ENCODE data around the gene CIITA. TPM values are rescaled to one million over a fixed set of nuclear protein-coding genes. Genes with fewer than 3 reads are reported as not detected.

The CIITA gene
- total RNA-seq, 1 donor from 2014 or later = 0.93 TPM

DNA sequence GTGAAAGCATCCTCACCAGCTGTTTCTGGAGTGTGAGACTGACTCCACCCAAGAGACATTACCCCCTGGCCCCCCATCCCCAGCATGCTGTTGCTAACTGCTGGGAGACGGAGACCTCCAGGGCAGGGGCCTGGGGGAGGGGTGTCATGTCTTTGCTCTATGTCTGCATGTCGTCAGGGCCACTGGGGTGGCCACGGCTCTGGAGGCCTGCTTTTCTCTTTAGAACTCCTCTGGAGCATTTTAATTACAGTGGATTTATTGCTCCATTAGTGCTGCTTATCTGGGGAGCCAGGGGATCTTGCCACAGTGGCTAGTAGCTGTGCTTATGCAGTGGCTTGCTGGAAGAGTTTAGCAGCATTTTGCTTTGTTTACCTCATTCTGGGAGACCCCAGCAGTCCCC is 99.6 kb downstream of the CIITA start:
- DNase-seq (ENCODE audit: extremely low read depth, low read depth, low spot score) = no peak

DNA sequence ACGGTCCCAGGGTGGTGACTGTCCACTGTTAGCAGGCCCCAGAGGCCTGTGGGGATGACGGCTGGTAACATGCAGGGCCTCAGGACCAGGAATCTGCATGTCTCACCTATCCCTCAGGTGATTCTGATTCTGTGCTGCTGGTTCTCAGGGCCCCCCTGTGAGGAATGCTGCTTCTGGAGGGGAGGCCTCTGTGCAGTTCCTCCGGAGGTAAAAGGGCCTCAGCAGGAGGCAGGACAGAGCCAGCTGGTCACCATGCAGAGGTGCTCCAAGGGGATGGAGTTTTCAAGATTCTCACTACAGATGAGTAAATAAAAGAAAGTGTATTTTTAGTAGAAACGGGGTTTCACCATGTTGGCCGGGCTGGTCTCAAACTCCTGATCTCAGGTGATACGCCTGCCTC is 101.1 kb downstream of the CIITA start:
- DNase-seq (ENCODE audit: extremely low read depth, low read depth, low spot score) = no peak

- DNase-seq (ENCODE audit: extremely low read depth, low read depth, low spot score) = no peak
Observed at GRCh38 chr16:10978871-10979446, 102.0 kb downstream of the CIITA start.

DNA sequence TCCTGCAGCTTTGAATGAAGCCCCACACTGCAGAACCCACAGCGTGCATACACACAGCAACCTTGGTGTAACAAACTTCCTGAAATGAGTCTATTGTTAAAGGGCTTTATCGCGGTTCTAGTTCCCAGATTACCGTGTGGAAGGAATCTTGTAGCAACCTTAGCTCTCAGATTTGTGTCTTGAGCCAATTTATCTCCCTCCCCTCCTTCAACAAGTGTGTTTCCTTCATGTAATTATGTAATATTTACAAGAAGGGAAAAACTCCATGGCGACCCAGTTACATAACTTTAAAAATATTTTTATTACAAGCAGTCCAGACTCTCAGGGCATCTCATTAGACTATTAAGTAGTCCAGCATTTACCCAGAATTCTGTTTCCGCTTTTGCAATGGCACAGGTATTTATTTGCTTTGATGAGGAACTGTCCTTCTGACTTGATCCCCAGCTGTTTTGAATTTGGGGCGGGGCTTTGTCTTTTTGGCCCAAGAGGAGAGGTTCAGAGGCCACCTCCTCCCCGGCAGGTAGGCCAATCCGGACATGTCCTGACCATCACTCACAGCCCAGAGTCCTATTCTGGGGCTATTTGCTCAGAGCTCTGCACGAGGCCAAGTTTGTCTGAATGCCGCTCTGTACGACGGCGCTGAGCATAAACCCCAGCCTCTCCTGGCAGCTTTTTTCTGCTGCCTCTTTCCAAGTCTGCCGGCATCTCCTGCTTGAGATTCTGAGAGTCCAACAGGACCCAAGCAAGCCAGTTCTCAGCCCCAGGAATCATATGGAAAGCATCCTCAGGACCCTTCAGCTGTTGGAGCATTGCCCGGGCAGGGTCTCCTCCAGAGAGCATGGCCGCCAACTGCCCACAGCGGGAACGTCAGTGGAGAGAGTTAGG is 103.0 kb downstream of the CIITA start:
- DNase-seq (ENCODE audit: extremely low read depth, low read depth, low spot score) = no peak

GRCh38 chr16:10980813-10981212 is 103.8 kb downstream of the CIITA start:
- no peak for DNase-seq (ENCODE audit: extremely low read depth, low read depth, low spot score)

DNA sequence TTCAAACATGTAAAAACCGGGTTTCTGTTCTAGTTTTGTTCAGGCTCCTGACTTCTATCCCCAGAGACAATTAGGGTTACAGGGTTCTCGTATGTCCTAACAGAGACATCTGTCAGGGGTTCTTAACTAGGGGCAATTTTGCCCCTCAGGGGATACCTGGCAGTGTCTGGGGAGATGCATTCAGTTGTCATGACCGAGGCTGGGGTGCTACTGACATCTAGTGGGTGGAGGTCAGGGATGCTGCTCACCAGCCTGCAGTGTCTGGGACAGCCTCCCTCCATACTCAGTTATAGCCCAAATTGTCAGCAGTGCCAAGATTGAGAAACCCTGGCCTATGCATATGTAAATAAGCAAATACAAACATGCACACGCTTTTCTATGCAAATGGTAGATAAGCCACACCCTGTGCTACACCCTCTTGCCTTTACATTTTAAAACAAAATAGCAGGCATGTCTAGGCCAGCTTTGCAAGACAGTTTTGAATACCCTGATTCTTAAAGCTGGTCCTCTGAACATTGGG is 104.8 kb downstream of the CIITA start:
- no peak for DNase-seq (ENCODE audit: extremely low read depth, low read depth, low spot score)

DNA sequence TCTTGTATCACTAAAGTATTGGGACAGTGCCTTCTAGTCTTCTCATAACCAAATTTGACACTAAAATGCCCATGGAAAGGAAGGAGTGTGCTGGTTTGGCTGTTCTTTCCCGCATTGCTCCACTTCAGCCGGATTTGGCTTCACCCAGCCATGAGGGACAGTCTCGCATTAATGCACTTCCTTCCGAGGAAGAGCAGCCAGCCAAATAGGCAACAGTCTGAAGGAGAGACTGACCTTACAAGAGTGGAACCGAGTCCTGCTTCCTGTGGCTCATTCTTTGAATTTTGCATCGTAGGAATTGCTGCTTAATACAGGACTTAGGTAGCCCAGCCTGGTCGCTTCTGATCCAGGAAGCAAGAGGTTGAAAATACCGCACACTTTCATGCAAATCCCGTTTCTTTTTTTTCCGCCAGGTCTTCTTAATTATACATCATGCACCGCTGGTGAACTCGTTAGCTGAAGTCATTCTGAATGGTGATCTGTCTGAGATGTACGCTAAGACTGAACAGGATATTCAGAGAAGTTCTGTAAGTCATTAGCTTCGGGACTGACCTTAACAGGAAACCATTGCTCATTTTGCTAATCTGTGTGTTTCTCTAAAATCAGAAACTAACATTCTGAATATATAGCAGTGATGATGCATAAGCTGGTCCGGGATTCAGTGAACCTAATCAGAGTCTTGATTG is 105.6 kb downstream of the CIITA start:
- DNase-seq (ENCODE audit: extremely low read depth, low read depth, low spot score) = no peak

DNA sequence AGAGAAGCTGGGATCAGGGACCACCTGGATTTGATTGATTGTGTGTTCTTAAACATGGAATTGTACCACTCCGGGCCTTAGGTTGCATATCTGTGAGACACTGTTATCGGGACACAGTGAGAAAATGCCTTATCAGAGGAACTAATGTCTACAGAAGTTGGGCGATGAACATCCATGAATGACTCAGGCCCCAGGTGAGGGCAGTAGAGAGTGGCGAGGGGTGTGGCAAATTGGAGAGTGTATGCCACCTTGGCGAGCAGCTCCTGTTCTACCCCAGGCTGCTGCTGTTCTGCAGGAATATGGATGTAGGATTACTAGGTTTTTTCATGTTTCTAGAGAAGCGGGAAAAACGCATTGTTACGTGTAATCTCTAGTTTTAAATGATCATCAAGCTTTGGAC is 106.2 kb downstream of the CIITA start:
- DNase-seq (ENCODE audit: extremely low read depth, low read depth, low spot score) = no peak

GRCh38 chr16:10984509-10984908 is 107.5 kb downstream of the CIITA start:
- DNase-seq (ENCODE audit: extremely low read depth, low read depth, low spot score) = no peak

Other genes starting within 250 kb of the CIITA start
- 0.10 and 0.12 TPM in 2 replicates for gene TEKT5, start 182.3 kb upstream of the CIITA start, total RNA-seq
- gene NUBP1, start 133.4 kb upstream of the CIITA start, total RNA-seq = 13.4 and 31.0 TPM in 2 replicates
- gene TVP23A, start 58.4 kb upstream of the CIITA start, total RNA-seq = not detected in 2 replicates
- gene DEXI, start 65.3 kb downstream of the CIITA start, total RNA-seq = 57.6 and 69.0 TPM in 2 replicates
- gene CLEC16A, start 67.4 kb downstream of the CIITA start, total RNA-seq = 21.0 and 32.4 TPM in 2 replicates